ENCODE measurements around the gene PVRIG. TPM values are rescaled to one million over a fixed set of nuclear protein-coding genes. Genes with fewer than 3 reads are reported as not detected.
"Not testable (repeated sequence)": the region's sequence is repeated elsewhere in the genome, so short reads cannot be mapped to it uniquely, and the experiment has no call there.

The PVRIG gene
- total RNA-seq, 1 donor from 2014 or later, result not detected

DNA sequence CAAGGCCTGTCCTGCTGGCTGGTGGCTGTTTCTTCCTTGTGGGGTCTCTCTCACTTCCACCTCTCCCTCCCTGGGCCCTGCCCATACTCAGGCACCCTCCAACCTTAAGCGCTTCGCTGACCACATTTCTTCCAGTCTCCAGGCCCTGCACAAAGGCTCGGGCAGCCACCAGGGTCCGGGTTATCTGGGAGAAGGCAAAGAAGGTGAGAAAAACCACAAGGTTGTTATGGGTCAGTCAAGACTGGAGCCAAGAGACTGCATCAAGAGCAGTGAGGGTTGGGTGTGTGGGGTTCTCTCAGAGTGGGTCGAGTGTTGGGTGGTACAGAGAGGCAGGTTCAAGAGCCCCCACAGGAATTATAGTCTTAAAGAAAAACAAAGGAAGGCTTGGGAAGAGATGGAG lies 45.2 kb upstream of the PVRIG start:
- TF ChIP-seq, protein P1, sequence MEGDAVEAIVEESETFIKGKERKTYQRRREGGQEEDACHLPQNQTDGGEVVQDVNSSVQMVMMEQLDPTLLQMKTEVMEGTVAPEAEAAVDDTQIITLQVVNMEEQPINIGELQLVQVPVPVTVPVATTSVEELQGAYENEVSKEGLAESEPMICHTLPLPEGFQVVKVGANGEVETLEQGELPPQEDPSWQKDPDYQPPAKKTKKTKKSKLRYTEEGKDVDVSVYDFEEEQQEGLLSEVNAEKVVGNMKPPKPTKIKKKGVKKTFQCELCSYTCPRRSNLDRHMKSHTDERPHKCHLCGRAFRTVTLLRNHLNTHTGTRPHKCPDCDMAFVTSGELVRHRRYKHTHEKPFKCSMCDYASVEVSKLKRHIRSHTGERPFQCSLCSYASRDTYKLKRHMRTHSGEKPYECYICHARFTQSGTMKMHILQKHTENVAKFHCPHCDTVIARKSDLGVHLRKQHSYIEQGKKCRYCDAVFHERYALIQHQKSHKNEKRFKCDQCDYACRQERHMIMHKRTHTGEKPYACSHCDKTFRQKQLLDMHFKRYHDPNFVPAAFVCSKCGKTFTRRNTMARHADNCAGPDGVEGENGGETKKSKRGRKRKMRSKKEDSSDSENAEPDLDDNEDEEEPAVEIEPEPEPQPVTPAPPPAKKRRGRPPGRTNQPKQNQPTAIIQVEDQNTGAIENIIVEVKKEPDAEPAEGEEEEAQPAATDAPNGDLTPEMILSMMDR (IDR thresholded peaks at IDR 0.05; ENCODE audit: insufficient read depth, low read length, poor library complexity, severe bottlenecking), result no peak
- peaks cover 9% of the 10 kb centered on the region for H3K27me3 ChIP-seq (ENCODE audit: control insufficient read depth, insufficient read depth, low read length)
- DNase-seq (ENCODE audit: low read depth), result no peak
- H3K4me3 ChIP-seq (ENCODE audit: low read depth, low read length), result no peak overlapping the region
- no peaks in the 10 kb centered on the region for H3K36me3 ChIP-seq (ENCODE audit: control insufficient read depth, insufficient read depth, low read length)

DNA sequence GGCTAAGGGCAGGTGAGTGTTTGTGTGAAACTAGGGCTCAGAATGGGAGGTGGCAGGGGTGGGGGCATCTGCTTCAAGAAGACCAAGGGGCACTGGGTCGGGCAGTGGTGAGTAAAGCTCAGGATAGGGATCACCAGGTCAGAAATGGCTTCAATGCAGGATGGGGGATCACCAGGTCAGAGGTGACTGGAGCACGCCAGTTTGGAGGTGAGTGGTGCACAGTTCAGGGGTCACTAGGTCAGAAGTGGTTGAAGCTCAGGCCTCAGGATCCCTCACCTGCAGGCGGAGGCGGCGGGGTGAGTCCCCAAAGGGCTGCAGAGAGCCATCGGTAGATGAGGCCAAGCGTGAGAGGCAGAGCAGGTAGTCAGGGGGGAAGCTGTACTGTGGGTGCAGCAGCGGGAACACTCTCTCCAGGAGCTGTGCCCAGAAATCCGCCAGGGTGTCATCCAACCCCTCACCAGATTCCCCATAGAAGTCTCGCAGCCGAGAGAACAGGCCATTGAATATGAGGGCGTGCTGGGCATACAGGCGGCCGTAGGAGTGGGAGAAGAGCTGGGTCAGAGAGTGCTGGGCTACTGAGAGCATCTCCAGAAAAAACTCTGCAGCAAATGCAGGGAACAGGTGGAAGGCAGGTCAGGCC lies 44.3 kb upstream of the PVRIG start:
- TF ChIP-seq, protein P1 (IDR thresholded peaks at IDR 0.05; ENCODE audit: insufficient read depth, low read length, poor library complexity, severe bottlenecking), result no peak
- no peaks in the 10 kb centered on the region for H3K36me3 ChIP-seq (ENCODE audit: control insufficient read depth, insufficient read depth, low read length)
- DNase-seq (ENCODE audit: low read depth), result no peak
- H3K4me3 ChIP-seq (ENCODE audit: low read depth, low read length), result no peak overlapping the region
- peaks cover 9% of the 10 kb centered on the region for H3K27me3 ChIP-seq (ENCODE audit: control insufficient read depth, insufficient read depth, low read length)

DNA sequence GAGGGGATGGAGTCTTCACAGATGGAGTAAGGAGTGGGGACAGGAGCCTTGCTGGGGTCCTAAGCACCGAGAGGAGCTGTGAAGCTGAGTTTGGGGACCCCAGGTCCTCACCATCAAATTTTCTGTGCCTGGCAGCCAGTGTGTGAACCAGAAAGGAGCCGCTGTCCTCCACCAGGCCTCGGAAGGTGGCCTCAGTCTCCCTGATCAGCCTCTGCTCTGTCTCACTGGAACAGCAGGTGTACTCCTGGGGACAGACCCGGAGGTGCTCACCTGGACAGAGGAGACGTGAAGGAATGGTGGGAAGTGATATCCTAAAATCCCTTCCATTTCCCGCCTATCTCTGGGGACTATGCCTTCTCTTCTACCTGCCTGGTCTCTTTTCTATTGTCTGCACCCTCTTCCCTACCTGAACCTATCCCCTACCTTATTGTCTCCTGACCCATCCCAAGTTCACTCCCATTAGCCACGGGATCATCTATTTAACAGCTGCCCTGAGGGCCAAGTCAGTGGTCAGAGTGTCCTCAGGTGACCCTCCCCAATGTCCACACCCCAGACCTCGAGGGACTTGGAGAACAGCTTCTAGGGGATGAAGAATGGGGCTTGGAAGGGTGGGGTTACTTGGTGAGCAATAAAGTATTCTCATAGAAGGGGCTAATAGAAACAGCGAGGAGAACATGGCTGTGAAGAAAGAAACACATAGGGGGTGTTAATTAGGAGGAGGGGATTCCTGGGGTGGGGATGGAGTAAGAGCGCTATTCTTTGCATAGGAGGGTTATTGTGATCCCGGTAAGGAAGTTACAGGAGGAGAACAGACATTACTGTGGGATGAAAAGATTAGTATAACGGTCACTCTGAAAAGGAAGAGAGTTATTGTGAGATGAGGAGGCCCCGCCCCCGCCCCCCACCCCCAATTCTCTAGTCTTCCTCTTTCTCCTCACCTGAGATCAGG lies 43.4 kb upstream of the PVRIG start:
- DNase-seq (ENCODE audit: low read depth), result no peak
- Histone ChIP-seq H3K27me3 (ENCODE audit: control insufficient read depth, insufficient read depth, low read length) (peaks cover 6% of the 10 kb centered on the region), H3K36me3 (ENCODE audit: control insufficient read depth, insufficient read depth, low read length) (no peaks in the 10 kb centered on the region), H3K4me3 (ENCODE audit: low read depth, low read length) (peak overlapping the region; percentile 80)
- TF ChIP-seq, protein P1 (IDR thresholded peaks at IDR 0.05; ENCODE audit: insufficient read depth, low read length, poor library complexity, severe bottlenecking), result no peak

DNA sequence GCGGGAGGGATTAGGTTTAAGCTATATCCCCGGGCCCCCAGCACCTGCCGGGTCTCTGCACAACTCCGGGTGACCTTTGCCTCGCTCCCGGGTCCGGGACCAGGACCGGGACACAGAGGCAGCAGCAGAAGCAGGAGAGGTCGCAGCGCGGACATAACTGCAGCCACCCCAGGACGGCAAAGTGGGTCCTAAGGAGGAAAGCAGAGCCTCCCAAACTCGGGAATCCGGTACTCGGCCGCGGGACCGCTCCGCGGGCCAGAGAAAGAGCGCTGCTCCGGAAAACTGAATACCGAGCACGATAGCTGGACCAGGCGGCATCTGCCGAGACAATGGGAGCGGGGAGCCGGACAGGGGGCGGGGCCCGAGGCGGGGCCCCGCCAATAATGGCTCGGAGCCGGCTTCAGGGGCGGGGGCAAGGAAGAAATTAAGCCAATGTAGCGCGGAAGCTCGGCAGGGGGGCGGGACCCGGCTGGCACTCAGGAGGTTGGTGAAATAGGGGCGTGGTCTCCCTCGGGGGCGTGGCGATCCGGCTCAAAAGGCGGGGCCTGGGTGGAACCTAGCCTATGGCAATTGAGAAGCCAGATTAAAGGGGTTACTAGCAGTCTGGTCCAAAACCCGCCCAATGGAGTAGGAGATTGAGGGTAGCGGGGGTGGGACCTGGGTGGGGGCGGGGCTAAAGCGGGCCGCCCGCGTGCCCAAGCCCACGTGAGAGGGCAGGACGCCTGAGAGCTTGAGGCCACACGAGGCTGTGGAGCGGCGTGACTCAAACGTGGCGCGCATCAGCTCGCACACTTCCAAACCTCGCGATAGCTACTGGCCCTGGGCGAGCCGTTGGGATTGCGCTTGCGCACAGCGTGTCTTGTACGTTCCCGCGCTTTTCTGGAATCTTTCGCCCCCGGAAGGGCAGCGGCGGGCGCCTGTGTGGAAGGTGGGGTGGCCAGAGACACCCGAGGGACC lies 42.4 kb upstream of the PVRIG start, which contains the start of the genes GPC2 and STAG3:
GPC2 (minus strand) TSS at position 337 of the 957 bp plus-strand sequence; CDS start at position 155, 182 bp downstream.
STAG3 (plus strand) TSS at position 874 of the 957 bp plus-strand sequence. CDS start 2,639 bp downstream, outside the sequence.
- no peaks in the 10 kb centered on the region for H3K36me3 ChIP-seq (ENCODE audit: control insufficient read depth, insufficient read depth, low read length)
- TF ChIP-seq, protein P1 (IDR thresholded peaks at IDR 0.05; ENCODE audit: insufficient read depth, low read length, poor library complexity, severe bottlenecking), result no peak
- peak; percentile 78 for DNase-seq (ENCODE audit: low read depth)
- H3K27me3 ChIP-seq (ENCODE audit: control insufficient read depth, insufficient read depth, low read length), result no peaks in the 10 kb centered on the region
- H3K4me3 ChIP-seq (ENCODE audit: low read depth, low read length), result peak within 1 kb of the TSS; percentile 80

DNA sequence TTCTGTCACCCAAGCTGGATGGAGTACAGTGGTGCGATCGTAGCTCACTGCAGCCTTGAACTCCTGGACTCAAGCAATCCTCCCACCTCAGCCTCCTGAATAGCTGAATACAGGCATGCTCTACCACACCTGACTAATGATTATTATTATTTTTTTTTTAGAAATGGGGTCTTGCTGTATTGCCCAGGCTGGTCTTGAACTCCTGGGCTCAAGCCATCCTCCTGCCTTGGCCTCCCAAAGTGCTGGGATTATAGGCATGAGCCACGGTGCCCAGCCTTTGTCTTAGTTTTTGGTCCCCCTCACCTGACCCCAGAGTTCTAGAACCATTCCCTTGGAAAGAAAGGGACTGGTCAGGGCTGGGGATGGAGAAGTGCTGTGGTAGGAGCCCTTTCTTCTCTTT lies 39.7 kb upstream of the PVRIG start:
- not testable (repeated sequence) for H3K27me3 ChIP-seq (ENCODE audit: control insufficient read depth, insufficient read depth, low read length); H3K36me3 ChIP-seq (ENCODE audit: control insufficient read depth, insufficient read depth, low read length); H3K4me3 ChIP-seq (ENCODE audit: low read depth, low read length); DNase-seq (ENCODE audit: low read depth)

DNA sequence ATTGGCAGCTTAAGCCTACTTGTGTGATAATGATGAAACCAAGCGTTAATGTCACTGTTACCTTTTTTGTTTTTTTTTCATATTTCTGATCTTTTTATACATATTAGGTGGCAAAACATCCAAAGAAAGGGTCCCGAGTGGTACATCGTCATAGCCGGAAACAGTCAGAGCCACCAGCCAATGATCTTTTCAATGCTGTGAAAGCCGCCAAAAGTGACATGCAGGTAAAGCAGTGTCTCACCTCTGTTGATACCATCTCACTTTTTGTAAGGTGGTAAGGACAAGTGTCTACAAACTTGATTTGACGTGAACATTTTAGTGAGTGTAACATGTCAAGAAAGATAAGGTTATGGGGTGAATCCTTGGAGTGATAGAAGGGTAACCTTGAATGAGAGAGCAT lies 37.1 kb upstream of the PVRIG start:
- H3K27me3 ChIP-seq (ENCODE audit: control insufficient read depth, insufficient read depth, low read length); DNase-seq (ENCODE audit: low read depth); H3K36me3 ChIP-seq (ENCODE audit: control insufficient read depth, insufficient read depth, low read length); H3K4me3 ChIP-seq (ENCODE audit: low read depth, low read length): not testable (repeated sequence)

DNA sequence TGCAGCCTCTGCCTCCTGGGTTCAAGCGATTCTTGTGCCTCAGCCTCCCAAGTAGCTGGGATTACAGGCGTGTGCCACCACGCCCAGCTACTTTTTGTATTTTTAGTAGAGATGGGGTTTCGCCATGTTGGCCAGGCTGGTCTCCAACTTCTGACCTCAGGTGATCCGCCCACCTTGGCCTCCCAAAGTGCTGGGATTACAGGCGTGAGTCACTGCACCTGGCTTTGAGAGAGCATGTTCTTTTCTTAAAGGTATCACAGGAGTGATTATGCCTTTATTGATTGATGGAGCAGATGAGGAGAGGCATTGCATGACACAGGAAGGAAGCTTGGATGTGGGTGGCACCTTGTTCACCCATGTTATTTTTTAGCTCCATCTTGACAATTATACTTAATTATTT lies 36.7 kb upstream of the PVRIG start:
- H3K27me3 ChIP-seq (ENCODE audit: control insufficient read depth, insufficient read depth, low read length); DNase-seq (ENCODE audit: low read depth); H3K4me3 ChIP-seq (ENCODE audit: low read depth, low read length); H3K36me3 ChIP-seq (ENCODE audit: control insufficient read depth, insufficient read depth, low read length): not testable (repeated sequence)

Measured in kidney epithelial cell (primary cell).